GM12865 (cell line): Measurements from ENCODE around the gene OAT.

ENCODE experiments used
- DNase-seq: peaks from one replicate; pipeline ENCODE4 v3.0.0; 2010; ENCODE audit warnings: low read depth
- H3K4me3 ChIP-seq: 2 replicates; pipeline ENCODE4 v1.5.1; 2011; ENCODE audit warnings: mild to moderate bottlenecking, low read depth, low read length, control low read depth
- TF ChIP-seq, protein P1 (sequence below): IDR thresholded peaks from 2 replicates; pipeline ENCODE4 v1.5.1; 2011; ENCODE audit warnings: low read length, control low read depth, low read depth, inconsistent platforms; ENCODE audit not compliant: insufficient read depth; ENCODE audit errors: missing control alignments

OAT gene

DNA sequence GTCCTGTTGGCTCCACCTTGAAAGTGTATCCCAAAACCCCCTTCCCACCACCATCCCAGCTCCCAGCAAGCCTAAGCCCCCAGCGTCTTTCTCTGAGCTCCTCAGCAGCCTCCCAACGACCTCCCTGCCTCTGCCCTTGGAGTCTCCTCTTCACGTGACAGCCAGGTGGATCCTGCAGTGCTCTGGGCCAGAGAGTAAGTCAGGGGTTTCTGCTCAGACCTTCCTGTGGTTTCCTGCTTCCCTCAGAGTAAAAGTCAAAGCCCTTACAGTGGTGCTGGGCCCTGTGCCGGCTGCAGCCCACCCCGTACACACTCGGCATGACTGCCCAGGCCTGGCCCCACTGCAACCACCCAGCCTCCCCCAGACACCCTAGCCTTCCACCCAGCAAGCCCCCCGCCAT lies 51.9 kb downstream of the OAT start:
- TF ChIP-seq, protein P1, sequence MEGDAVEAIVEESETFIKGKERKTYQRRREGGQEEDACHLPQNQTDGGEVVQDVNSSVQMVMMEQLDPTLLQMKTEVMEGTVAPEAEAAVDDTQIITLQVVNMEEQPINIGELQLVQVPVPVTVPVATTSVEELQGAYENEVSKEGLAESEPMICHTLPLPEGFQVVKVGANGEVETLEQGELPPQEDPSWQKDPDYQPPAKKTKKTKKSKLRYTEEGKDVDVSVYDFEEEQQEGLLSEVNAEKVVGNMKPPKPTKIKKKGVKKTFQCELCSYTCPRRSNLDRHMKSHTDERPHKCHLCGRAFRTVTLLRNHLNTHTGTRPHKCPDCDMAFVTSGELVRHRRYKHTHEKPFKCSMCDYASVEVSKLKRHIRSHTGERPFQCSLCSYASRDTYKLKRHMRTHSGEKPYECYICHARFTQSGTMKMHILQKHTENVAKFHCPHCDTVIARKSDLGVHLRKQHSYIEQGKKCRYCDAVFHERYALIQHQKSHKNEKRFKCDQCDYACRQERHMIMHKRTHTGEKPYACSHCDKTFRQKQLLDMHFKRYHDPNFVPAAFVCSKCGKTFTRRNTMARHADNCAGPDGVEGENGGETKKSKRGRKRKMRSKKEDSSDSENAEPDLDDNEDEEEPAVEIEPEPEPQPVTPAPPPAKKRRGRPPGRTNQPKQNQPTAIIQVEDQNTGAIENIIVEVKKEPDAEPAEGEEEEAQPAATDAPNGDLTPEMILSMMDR: no peak
- no peak overlapping the region for H3K4me3 ChIP-seq
- no peak for DNase-seq

DNA sequence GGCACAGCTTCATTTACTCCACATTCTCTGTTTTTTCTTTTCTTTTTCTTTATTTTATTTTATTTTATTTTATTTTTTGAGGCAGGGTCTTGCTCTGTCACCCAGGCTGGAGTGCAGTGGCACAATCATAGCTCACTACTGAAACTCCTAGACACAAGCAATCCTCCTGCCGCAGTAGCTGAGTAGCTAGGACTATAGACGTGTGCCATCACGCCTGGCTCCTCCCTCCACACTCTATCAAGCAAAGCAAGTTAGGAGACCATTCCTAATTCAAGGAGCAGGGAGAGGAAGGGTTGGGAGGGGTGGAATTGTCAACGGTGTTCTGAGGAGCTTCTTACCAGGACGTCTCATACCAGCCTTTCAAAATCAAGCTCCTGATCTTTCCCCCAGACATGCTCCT lies 52.4 kb downstream of the OAT start:
- no peak for DNase-seq
- TF ChIP-seq, protein P1: no peak
- H3K4me3 ChIP-seq: no peak overlapping the region

DNA sequence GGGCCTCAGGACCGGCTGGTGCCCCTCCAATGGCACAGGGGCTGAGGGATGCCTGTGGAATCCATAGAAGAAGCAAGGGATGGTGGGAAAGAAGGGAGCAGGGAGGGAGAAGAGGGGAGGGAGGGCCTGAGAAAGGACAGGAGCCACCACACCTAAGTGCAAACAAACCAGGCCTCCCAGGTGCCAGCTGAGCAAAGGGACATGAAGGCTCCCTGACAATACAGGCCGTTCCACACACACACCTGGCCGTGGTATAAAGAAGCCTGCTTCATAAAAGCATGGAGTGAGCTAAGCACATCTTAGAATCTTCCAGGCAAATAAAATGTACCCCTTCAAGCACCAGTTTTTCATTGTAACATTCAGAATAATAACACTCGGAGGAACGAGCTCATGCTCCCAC lies 54.0 kb downstream of the OAT start:
- no peak overlapping the region for H3K4me3 ChIP-seq
- no peak for DNase-seq
- TF ChIP-seq, protein P1: no peak

DNA sequence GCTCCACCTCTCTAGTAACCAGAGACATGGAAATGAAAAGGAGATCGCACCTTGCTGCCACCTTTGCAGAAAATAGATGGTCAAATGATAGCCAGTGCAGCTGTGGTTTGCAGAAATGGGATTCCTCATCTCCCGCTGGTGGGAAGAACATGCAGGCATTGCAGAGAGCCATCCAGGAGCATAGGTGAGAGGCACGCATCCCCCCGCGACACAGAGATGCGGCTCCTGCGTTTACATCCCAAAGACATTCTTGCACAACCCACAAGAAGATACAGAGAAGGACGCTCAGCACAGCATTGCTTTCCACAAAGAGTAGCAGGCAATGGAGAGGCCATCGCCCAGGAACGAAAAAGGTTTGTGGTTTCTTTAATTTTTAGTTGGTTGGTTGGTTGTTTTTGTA lies 56.2 kb downstream of the OAT start:
- H3K4me3 ChIP-seq: no peak overlapping the region
- TF ChIP-seq, protein P1: no peak
- DNase-seq: no peak

DNA sequence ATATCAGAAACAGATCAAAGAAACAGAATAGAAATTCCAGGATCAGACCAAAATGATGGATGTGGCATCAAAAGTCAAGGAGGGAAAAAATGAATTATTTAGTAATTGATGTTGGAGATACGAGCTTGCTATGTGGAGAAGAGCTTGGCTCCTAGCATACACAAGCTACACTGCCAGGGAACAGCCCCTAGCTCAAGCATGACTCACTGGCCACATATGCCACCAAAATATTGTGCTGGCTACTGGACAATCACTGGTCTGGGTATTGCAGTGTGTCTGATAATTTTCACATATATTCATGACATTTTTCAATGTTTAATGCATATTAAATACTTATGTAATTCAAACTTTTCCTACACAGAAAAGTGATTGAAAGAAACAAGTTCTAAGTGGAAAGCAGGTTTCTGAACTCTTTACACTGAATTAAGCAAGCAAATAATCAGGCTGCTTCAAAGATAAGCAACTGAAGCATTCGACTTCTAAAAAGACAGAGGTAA lies 59.3 kb downstream of the OAT start:
- no peak overlapping the region for H3K4me3 ChIP-seq
- DNase-seq: no peak
- TF ChIP-seq, protein P1: no peak

DNA sequence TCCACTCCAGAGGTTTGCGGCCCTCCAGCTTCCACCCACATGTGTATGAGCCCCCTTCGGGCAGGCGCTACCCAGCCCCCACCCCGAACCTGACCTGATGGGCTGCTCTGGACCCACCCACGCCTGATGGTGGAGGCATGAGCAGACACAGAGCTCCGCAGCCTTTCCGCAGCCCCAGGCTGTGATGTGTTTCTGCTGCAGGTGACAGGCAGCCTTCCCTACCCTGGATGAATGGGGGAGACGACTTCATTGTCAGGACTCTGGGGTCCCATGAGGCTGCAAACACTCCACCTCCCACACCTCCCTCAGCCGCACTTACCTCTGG lies 61.2 kb downstream of the OAT start:
- no peak for DNase-seq
- no peak overlapping the region for H3K4me3 ChIP-seq
- TF ChIP-seq, protein P1: no peak

DNA sequence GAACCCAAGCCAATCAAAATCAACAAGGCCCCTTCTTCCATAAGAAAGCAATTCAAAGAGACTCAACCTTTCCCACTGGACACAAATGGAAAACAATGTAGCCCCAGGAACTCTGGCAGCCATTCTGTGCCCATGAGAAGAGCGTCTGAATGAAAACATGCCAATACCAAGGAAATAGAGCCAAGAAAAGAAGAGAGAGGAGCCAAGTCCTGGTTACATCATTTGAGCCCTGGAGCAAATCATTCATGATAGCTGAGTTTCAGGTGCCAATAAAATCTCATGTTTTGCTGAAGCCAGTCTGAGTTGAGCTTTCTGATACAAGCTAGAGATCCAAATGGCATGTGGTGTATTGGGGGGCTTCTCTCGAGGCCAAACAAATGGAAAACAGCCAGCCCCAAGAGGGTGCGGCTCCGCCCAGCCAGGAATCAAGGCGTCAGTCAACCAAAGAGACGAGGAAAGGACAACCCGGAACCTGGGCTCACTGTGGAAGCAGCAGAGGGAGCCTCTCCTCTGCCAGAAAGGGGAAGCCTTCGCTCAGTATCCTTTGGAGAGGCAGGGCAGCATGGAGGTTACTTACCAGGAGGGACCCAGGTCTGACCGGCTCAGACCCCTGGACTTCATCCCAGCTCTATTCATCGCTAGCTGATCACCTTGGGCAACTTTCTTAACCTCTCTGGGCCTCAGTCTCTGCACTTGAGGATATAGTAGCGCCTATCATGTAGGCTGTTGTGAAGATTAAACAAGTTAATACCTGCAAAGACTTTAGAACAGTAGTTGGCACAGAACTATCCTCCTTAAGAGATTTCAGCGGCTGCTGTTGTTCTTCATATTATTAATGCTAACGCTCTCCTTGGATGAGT lies 61.8 kb downstream of the OAT start:
- no peak for DNase-seq
- TF ChIP-seq, protein P1: no peak
- H3K4me3 ChIP-seq: no peak overlapping the region
